C4-2B (cell line): Measurements from ENCODE around the gene PLA2G4A.

Experiments
- ZFX ChIP-seq: fragments of 450-650 bp; IDR thresholded peaks from 2 replicates; pipeline ENCODE4 v1.6.1; 2017
- TF ChIP-seq, protein P1 (sequence below): fragments of 450-650 bp; conservative IDR thresholded peaks from 2 replicates; pipeline ENCODE4 v1.5.1; 2017; ENCODE audit warnings: mild to moderate bottlenecking

DNA sequence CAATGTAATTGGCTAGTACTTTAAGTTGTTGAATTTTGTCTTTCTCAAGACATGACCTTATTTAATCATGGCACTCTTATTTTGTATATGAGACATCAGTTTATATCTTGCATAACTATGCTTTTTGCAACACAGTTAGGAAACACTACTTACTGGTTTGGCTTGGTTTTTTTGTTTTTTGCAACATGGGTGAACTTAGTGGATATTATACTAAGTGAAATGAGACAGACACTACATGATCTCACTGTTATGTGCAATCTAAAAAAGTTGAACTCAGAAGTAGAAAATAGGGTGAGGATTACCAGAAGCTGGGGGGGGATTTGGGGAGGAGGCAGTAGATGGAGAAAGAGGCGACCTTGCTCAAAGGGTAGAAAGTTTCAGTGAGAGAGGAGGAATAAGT lies 132.1 kb downstream of the PLA2G4A start:
- TF ChIP-seq, protein P1, sequence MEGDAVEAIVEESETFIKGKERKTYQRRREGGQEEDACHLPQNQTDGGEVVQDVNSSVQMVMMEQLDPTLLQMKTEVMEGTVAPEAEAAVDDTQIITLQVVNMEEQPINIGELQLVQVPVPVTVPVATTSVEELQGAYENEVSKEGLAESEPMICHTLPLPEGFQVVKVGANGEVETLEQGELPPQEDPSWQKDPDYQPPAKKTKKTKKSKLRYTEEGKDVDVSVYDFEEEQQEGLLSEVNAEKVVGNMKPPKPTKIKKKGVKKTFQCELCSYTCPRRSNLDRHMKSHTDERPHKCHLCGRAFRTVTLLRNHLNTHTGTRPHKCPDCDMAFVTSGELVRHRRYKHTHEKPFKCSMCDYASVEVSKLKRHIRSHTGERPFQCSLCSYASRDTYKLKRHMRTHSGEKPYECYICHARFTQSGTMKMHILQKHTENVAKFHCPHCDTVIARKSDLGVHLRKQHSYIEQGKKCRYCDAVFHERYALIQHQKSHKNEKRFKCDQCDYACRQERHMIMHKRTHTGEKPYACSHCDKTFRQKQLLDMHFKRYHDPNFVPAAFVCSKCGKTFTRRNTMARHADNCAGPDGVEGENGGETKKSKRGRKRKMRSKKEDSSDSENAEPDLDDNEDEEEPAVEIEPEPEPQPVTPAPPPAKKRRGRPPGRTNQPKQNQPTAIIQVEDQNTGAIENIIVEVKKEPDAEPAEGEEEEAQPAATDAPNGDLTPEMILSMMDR = no peak
- no peak for TF ChIP-seq ZFX
